NCI-H226 (cell line): ENCODE data around the gene TOR1AIP2.
"Not testable (repeated sequence)": the region's sequence is repeated elsewhere in the genome, so short reads cannot be mapped to it uniquely, and the experiment has no call there.

Source experiments
- DNase-seq: peaks from one replicate; pipeline ENCODE4 v3.0.0-alpha.2; 2015

Gene TOR1AIP2

GRCh38 chr1:179875596-179876299, 1.9 kb downstream of the TOR1AIP2 start:
- peak; percentile 53 for DNase-seq

GRCh38 chr1:179873438-179873851, 4.2 kb downstream of the TOR1AIP2 start:
- DNase-seq: no peak

GRCh38 chr1:179872558-179872957, 5.0 kb downstream of the TOR1AIP2 start:
- DNase-seq: no peak

- no peak for DNase-seq
These were observed 5.7 kb downstream of the TOR1AIP2 start for GRCh38 chr1:179871940-179872339.

GRCh38 chr1:179870870-179871269, 6.7 kb downstream of the TOR1AIP2 start:
- no peak for DNase-seq

- DNase-seq: no peak
These were observed 9.9 kb downstream of the TOR1AIP2 start for GRCh38 chr1:179867493-179868330.

- DNase-seq: no peak
These were observed 11.0 kb downstream of the TOR1AIP2 start for GRCh38 chr1:179866616-179867015.

GRCh38 chr1:179865377-179865776, 12.2 kb downstream of the TOR1AIP2 start:
- no peak for DNase-seq

- no peak for DNase-seq
These were observed 17.0 kb downstream of the TOR1AIP2 start for GRCh38 chr1:179860652-179861051.

GRCh38 chr1:179857009-179857408, 20.6 kb downstream of the TOR1AIP2 start:
- no peak for DNase-seq

GRCh38 chr1:179856296-179856695, 21.3 kb downstream of the TOR1AIP2 start:
- no peak for DNase-seq

GRCh38 chr1:179855831-179856230, 21.8 kb downstream of the TOR1AIP2 start:
- not testable (repeated sequence) for DNase-seq

- no peak for DNase-seq
These were observed 24.5 kb downstream of the TOR1AIP2 start for GRCh38 chr1:179853102-179853501.

GRCh38 chr1:179848233-179848632, 29.4 kb downstream of the TOR1AIP2 start:
- DNase-seq: no peak

GRCh38 chr1:179840107-179840506, 37.5 kb downstream of the TOR1AIP2 start:
- no peak for DNase-seq

- DNase-seq: not testable (repeated sequence)
These were observed 40.7 kb downstream of the TOR1AIP2 start for GRCh38 chr1:179836686-179837445.

GRCh38 chr1:179831852-179832699, 45.5 kb downstream of the TOR1AIP2 start:
- DNase-seq: peak; percentile 12

GRCh38 chr1:179831225-179831624, 46.4 kb downstream of the TOR1AIP2 start:
- no peak for DNase-seq

- no peak for DNase-seq
These were observed 49.0 kb downstream of the TOR1AIP2 start for GRCh38 chr1:179828554-179829110.

- no peak for DNase-seq
These were observed 50.9 kb downstream of the TOR1AIP2 start for GRCh38 chr1:179826626-179827280.

GRCh38 chr1:179825798-179826460, 51.7 kb downstream of the TOR1AIP2 start:
- no peak for DNase-seq
